Right kidney (tissue), 1 donor: ENCODE data around the gene CCDC18.

Source experiments
- DNase-seq: peaks from one replicate; pipeline ENCODE4 v3.0.0-alpha.2; 2016

The CCDC18 gene

DNA sequence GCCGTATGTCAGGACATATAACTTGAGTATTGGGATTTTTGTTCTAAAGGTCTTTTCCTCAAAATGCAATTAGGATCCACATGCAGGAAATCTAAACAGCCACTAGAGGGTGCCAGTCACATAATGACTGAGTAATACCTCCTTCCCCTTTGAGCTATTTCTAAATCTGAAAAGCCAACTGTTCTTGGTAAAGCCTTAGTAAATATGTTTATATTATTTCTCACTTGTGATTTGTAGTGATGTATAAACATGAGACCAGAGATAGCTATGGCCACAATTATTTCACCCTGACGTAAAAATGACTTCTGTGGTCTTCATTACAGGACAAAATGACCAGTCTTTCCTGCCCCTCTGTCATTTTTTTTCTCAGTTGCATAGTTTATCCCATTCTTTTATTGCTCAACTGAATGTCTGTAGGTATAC lies 124.2 kb downstream of the CCDC18 start:
- DNase-seq: peak; percentile 22

DNA sequence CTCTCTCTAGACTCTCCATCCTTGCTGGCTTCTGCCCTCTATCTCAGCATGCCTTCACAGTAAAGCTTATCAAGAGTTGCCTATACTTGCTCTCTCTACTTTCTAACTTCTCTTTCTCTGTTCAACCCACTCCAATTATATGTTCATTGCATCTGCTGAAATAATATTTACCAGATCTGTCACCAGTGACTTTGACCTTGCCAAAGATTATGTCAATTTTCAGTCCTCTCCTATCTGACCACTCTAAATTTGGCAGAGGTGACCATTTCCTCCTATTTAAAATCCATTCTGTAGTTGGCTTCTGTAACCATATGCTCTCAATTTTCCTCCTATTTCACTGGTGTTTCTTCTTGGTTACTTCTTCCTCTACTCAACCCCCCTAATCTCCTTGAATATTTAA lies 126.4 kb downstream of the CCDC18 start:
- no peak for DNase-seq

DNA sequence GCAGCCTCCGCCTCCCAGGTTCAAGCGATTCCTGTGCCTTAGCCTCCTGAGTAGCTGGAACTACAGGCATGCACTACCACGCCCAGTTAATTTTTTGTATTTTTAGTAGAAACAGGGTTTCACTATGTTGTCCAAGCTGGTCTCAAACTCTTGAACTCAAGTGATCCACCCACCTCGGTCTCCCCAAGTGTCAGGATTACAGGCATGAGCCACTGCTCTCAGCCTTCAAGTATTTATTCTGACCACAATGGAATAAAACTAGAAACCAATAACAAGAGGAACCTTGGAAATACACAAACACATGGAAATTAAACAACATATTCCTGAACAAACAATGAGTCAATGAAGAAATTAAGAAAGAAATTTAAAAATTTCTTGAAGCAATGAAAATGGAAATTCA lies 132.5 kb downstream of the CCDC18 start:
- no peak for DNase-seq

GRCh38 chr1:93317207-93317606 lies 136.7 kb downstream of the CCDC18 start:
- no peak for DNase-seq

GRCh38 chr1:93317943-93318342 lies 137.4 kb downstream of the CCDC18 start:
- no peak for DNase-seq

DNA sequence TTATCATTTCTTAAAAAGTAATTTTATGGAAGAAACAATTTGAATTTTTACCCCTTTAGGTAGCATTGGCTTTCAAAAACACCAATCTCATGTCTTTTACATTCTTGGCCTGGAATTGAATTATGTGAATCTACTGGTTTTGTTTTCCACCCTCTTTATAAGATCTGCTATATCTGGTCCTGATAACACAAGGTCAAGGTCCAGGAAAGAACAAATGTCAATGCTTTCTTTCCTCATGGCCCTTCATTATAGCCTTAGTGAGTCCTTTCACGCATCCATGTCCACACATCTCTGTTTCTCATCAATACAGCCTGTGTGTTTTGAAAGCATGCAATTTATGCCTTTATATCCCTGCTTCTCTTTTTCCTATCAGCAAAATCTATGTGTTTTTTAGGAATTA lies 141.2 kb downstream of the CCDC18 start:
- no peak for DNase-seq

DNA sequence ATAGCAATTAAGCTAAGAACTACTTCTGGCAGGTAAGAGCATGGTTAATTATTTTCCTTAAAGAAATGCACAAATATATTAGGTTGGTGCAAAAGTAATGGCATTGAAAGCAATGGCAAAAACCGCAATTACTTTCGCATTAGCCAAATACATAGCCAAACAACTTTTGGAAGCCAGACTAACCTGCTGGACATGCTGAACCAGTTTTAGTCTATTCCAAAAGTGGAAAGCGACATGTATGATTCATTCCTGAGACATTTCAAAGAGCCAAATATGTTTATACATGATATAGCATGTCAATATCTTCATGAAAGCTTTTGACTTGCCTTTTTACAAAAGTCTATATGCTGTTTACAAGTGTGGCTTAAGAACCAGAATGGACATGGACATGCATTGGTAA lies 141.8 kb downstream of the CCDC18 start:
- no peak for DNase-seq

DNA sequence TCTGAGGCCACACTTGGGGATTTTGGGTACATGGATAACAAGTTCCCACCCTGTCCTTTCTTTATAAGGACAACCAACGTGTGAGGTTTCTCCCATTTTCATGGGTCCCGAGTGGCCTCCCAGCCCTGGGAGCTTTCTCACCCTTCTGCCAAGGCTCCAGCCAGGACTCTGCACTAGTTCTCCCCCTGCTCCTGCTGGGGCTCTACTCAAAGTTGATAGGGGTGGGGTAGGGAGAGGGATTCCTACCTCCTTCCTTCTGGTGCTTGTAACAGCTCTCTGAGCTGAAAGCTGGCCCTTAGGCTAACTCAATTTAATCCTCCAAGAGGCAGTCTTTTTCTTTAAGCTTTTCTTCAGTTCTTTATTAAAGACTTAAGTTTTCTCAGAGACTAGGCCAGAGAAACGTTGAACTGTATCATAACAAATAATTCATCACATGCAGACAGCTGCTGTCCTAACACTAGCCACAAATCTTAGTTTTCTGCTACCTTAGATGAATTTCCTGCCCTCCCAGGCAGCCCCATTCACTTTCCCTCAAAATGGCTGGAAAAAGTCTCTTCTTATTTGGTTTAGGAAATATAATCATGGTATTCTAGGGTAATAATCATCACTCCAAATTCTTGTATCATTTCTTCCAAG lies 142.8 kb downstream of the CCDC18 start:
- DNase-seq: no peak

DNA sequence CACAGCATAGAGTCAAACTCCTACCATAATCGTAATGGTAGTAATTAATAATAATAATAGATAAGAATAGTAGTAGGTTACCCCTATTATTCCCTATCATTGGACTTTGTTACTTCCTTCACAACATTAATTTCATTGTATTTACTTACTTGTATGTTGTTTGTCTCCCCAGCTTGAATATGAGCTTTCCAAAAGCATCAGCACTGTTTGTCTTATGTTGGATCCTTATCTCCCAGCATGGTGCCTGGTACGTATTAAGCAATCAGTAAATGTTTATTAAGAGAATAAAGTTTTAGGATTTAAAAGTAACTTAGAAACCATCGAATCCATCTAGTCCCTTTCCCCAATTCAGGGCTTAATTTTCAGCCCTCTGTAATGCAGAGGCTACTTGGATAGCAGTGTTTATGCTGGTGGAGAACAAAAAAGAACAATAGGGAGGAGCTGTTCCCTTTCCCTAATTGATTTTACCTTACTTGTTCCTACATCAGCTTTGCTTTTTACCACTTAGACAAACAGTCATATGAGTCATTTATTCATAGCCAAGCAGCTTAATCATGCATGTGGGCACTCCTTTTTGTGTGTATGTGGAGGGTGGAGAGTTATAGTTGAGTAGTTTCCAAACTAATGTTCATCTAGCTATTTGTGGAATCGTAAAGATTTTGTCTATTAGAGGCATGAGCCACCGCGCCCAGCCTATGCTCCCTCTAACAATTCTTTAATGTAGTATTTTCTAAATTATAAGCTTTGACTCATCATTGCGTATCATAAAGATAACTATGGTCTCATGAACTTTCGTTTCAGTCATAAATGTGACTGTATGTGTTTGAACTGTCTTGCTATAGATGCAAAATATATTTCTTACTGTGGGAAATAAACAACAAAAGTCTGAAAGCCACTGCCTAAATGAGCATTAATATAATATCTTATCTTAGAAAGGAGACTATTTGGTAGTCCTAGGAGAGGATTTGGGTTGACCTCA lies 144.3 kb downstream of the CCDC18 start:
- no peak for DNase-seq
